K562 (cell line): ENCODE data around the gene RAD51AP1. TPM values are rescaled to one million over a fixed set of nuclear protein-coding genes. Genes with fewer than 3 reads are reported as not detected.

ENCODE experiments used
- ATAC-seq: fragments of 200-7000 bp; cut with Tn5 transposase; 3 replicates; pipeline ENCODE4 v1.9.1; 2020; ENCODE audit warnings: moderate library complexity
- BruUV-seq: library from RNA; stranded (reverse); fragments of 400-500 nt; replicated peaks from 2 replicates; lab custom pipeline; 2021; lab: Mats Ljungman, UMichigan
- CTCF ChIA-PET: fragments of 300-600 bp; formaldehyde crosslinking; extraction: SDS; loops from one replicate; lab custom pipeline; 2021; ENCODE audit warnings: low intra/inter-chr PET ratio; lab: Yijun Ruan, JAX
- POLR2A ChIA-PET: fragments of 300-600, 350-650 bp; sonication (Branson Sonifier 250); formaldehyde crosslinking; extraction: SDS; loops from one replicate; lab custom pipeline; 2021; ENCODE audit warnings: antibody characterized with exemption, inconsistent platforms; lab: Yijun Ruan, JAX
- DNase-seq, 4 experiments: peaks; one replicate each; pipeline versions ENCODE4 v3.0.0 to v3.0.0-alpha.2; 2011 to 2018; ENCODE audit warnings: low spot score in 3 of 4, mixed read lengths in 3 of 4; ENCODE audit errors: extremely low read depth in 1 of 4
- FAIRE-seq: peaks from 2 replicates; lab custom pipeline; 2011; peaks lifted over from hg19 to GRCh38; lab: Jason Lieb, UNC
- H2AFZ ChIP-seq: 2 replicates; pipeline ENCODE4 v1.6.0; 2011; ENCODE audit warnings: low read depth, low read length, control low read depth, inconsistent platforms
- H3K27ac ChIP-seq: fragments of 200-600 bp; 3 replicates; pipeline ENCODE4 v1.8.0; 2011; ENCODE audit warnings: low read depth, mild to moderate bottlenecking, control low read depth, inconsistent platforms, low read length, moderate library complexity, mixed read lengths; ENCODE audit errors: extremely low read depth
- H3K27me3 ChIP-seq, 2 experiments: fragments of 300-600 bp in 1 of 2; 2 replicates in 1 of 2; 3 replicates in 1 of 2; pipeline versions ENCODE4 v1.6.0 to v1.8.0; 2011; ENCODE audit warnings: inconsistent platforms in 2 of 2, low read length in 2 of 2, mild to moderate bottlenecking in 1 of 2, mixed read lengths in 1 of 2, moderate library complexity in 1 of 2; ENCODE audit not compliant: control insufficient read depth in 2 of 2, insufficient read depth in 2 of 2
- H3K36me3 ChIP-seq: fragments of 300-600 bp; 3 replicates; pipeline ENCODE4 v1.8.0; 2011; ENCODE audit warnings: mild to moderate bottlenecking, low read length, inconsistent platforms; ENCODE audit not compliant: control insufficient read depth, insufficient read depth
- H3K4me1 ChIP-seq, 2 experiments: fragments of 200-600 bp in 1 of 2; replicated peaks in 1 of 2; 2 replicates in 1 of 2; 3 replicates in 1 of 2; pipeline versions ENCODE4 v1.5.1 to v1.8.0; 2011; ENCODE audit warnings: inconsistent platforms in 2 of 2, low read length in 2 of 2, mild to moderate bottlenecking in 1 of 2, mixed read lengths in 1 of 2, moderate library complexity in 1 of 2; ENCODE audit not compliant: control insufficient read depth in 2 of 2, insufficient read depth in 2 of 2
- H3K4me2 ChIP-seq: 2 replicates; pipeline ENCODE4 v1.6.1; 2011; ENCODE audit warnings: low read length, control low read depth, inconsistent platforms, mixed read lengths; ENCODE audit not compliant: insufficient read depth
- H3K4me3 ChIP-seq: fragments of 200-600 bp; sonication (generic), shearing (Covaris generic); 2 replicates; pipeline ENCODE4 v1.5.1; 2016; ENCODE audit warnings: control low read depth, inconsistent platforms
- H3K79me2 ChIP-seq: fragments of 200-600 bp; 3 replicates; pipeline ENCODE4 v1.8.0; 2011; ENCODE audit warnings: low read length, inconsistent platforms; ENCODE audit not compliant: control insufficient read depth, insufficient read depth
- H3K9ac ChIP-seq, 2 experiments: 2 replicates each; pipeline versions ENCODE4 v1.6.0 to v1.6.1; 2011; ENCODE audit warnings: low read depth in 2 of 2, low read length in 2 of 2, control low read depth in 1 of 2, inconsistent platforms in 1 of 2, mild to moderate bottlenecking in 1 of 2, mixed read lengths in 1 of 2; ENCODE audit not compliant: insufficient read depth in 1 of 2
- H3K9me1 ChIP-seq: one replicate; pipeline ENCODE4 v1.6.0; 2011; ENCODE audit warnings: inconsistent platforms, mild to moderate bottlenecking, low read length, moderate library complexity; ENCODE audit not compliant: control insufficient read depth, insufficient read depth
- H3K9me3 ChIP-seq: replicated peaks from 2 replicates; pipeline ENCODE4 v1.5.1; 2011; ENCODE audit warnings: low read depth, low read length, inconsistent platforms; ENCODE audit not compliant: control insufficient read depth, insufficient read depth
- H4K20me1 ChIP-seq: replicated peaks from 2 replicates; pipeline ENCODE4 v1.6.1; 2011; ENCODE audit warnings: low read length, inconsistent platforms, mixed read lengths; ENCODE audit not compliant: control insufficient read depth, insufficient read depth
- CHD4 ChIP-seq: fragments of 200-600 bp; sonication (generic); IDR thresholded peaks from 3 replicates; pipeline ENCODE4 v1.6.1; 2012; ENCODE audit warnings: low read depth, mild to moderate bottlenecking, mixed read lengths, low read length, inconsistent platforms; ENCODE audit not compliant: insufficient read depth, insufficient replicate concordance, poor library complexity, severe bottlenecking
- CSDE1 ChIP-seq, 2 experiments: fragments of 450-650 bp; IDR thresholded peaks; 2 replicates each; pipeline ENCODE4 v1.6.1; 2016; ENCODE audit warnings: mild to moderate bottlenecking in 1 of 2
- MYBL2 ChIP-seq, 2 experiments: fragments of 450-650 bp in 1 of 2; sonication (generic) in 1 of 2; formaldehyde crosslinking in 1 of 2; IDR thresholded peaks; 2 replicates each; pipeline versions ENCODE4 v1.6.1 to v1.8.1; 2017 to 2022; ENCODE audit warnings: borderline replicate concordance in 1 of 2, inconsistent platforms in 1 of 2, low read depth in 1 of 2, mild to moderate bottlenecking in 1 of 2, missing genetic modification reagents in 1 of 2, moderate library complexity in 1 of 2
- RBFOX2 ChIP-seq: fragments of 200-400 bp; formaldehyde crosslinking; IDR thresholded peaks from 2 replicates; pipeline ENCODE4 v1.6.1; 2017; ENCODE audit warnings: low read depth, mild to moderate bottlenecking, low read length, moderate library complexity
- RHOXF2B ChIP-seq: fragments of 250-450 bp; sonication (Bioruptor Pico); conservative IDR thresholded peaks from 2 replicates; pipeline ENCODE4 v1.5.1; 2021
- TAF9B ChIP-seq: fragments of 450-650 bp; IDR thresholded peaks from 2 replicates; pipeline ENCODE4 v1.6.1; 2018; ENCODE audit warnings: mild to moderate bottlenecking; ENCODE audit not compliant: partially characterized antibody
- ZNF408 ChIP-seq: fragments of 250-450 bp; sonication (Bioruptor Pico); IDR thresholded peaks from 2 replicates; pipeline ENCODE4 v1.4.0; 2020; ENCODE audit warnings: low read depth, mild to moderate bottlenecking, moderate library complexity
- WGBS: fragments of 100-300 bp; shearing (Covaris generic); methylation state at CpG from one replicate; pipeline ENCODE4 v1.1.6; 2016; ENCODE audit warnings: low coverage, mixed read lengths; ENCODE audit not compliant: insufficient coverage; ENCODE audit errors: missing lambda C conversion rate; 5-methylcytosine and 5-hydroxymethylcytosine counted together
- in situ Hi-C: fragments of 300-500 bp; cut with MboI; formaldehyde crosslinking; loops from 4 replicates; pipeline ENCODE4 v1.15.0; 2018; ENCODE audit warnings: inconsistent platforms, mixed read lengths
- intact Hi-C: fragments of 100-400 bp; cut with micrococcal nuclease; formaldehyde crosslinking; loops from 2 replicates; pipeline ENCODE4 v1.14.2; 2022
- polyA plus RNA-seq, 8 experiments: library from polyadenylated mRNA; depleted of rRNA in 4 of 8; stranded (reverse) in 5 of 8; unstranded in 3 of 8; fragments of >200 nt; fragmentation: Nextera tagmentation in 2 of 8; fragmentation: Illumina TruSeq in 1 of 8; extraction: Ambion mirVana in 2 of 8; extraction: Trizol in 1 of 8; gene quantifications; 2 replicates each; pipeline versions ENCODE4 v1.2.1 to v1.2.3, GENCODE V29; 2011 to 2014; ENCODE audit warnings: inconsistent platforms in 1 of 8, missing spikeins in 1 of 8
- total RNA-seq, 7 experiments: library from RNA; depleted of rRNA in 6 of 7; stranded (reverse); fragments of >200 nt in 6 of 7; fragmentation: Illumina TruSeq in 2 of 7; extraction: Trizol in 2 of 7; gene quantifications; 2 replicates each; pipeline versions ENCODE4 v1.2.1 to v1.2.3, GENCODE V29; 2011 to 2021; ENCODE audit warnings: low replicate concordance in 1 of 7

The RAD51AP1 gene
- total and polyA plus RNA-seq, 9 of the 15 experiments (the other 6 are each of a cell fraction or from before 2014, with no cell fraction given) = 43.8 to 111 (median 89.1) TPM

GRCh38 chr12:4499186-4499585 is 39.5 kb upstream of the RAD51AP1 start:
- Histone ChIP-seq H3K9me1 (no peaks in the 10 kb centered on the region), H2AFZ (no peak overlapping the region), H3K4me2 (no peak overlapping the region), H3K9ac (no peak overlapping the region), H3K9me3 (no peaks in the 10 kb centered on the region), H3K79me2 (no peaks in the 10 kb centered on the region), H4K20me1 (no peaks in the 10 kb centered on the region), H3K4me3 (no peak overlapping the region), H3K4me1 (peaks cover 0 to 4% of the 10 kb centered on the region in 2 experiments; a peak in 2 of 5 replicates), H3K27ac (no peak overlapping the region), H3K27me3 (no peaks in the 10 kb centered on the region), H3K36me3 (peaks cover 33% of the 10 kb centered on the region; the same call in 2 of the 3 replicates)
- TF ChIP-seq MYBL2 (IDR thresholded peaks at IDR 0.05; ENCODE audit: low read depth) = no peak
- no peak for TF ChIP-seq MYBL2 (CRISPR knock-in tag; IDR thresholded peaks at IDR 0.05; ENCODE audit: borderline replicate concordance)
- TF ChIP-seq RHOXF2B (CRISPR knock-in tag) = no peak
- no peak for TF ChIP-seq TAF9B
- no peak for TF ChIP-seq CHD4
- TF ChIP-seq ZNF408 (CRISPR knock-in tag) = no peak
- no peak for TF ChIP-seq RBFOX2
- TF ChIP-seq CSDE1 (IDR thresholded peaks at IDR 0.05) = no peak
- FAIRE-seq = no peak
- CTCF ChIA-PET = no interaction called here
- 100% methylated on average over 1 of the region's 1 CpG for WGBS
- in situ Hi-C loops (no loop called here), intact Hi-C loops (no loop called here)
- BruUV-seq = no TSS peak
- POLR2A ChIA-PET = interaction anchor here (1.2 kb wide), 1 partner anchor 17 kb away, joined by 3 read pairs; no protein-coding TSS in a partner anchor
- ATAC-seq = no peak
- no peak for DNase-seq
